SK-N-MC (cell line): ENCODE data around the gene PDZD4.

Experiments used
- EZH2 ChIP-seq: fragments of 200-600 bp; sonication (generic); IDR thresholded peaks from one replicate; pipeline ENCODE4 v1.6.1; 2017; ENCODE audit warnings: antibody characterized with exemption
- POLR2AphosphoS5 ChIP-seq: IDR thresholded peaks from 2 replicates; pipeline ENCODE4 v1.6.1; 2012; ENCODE audit warnings: mild to moderate bottlenecking, low read depth, low read length, borderline replicate concordance

DNA sequence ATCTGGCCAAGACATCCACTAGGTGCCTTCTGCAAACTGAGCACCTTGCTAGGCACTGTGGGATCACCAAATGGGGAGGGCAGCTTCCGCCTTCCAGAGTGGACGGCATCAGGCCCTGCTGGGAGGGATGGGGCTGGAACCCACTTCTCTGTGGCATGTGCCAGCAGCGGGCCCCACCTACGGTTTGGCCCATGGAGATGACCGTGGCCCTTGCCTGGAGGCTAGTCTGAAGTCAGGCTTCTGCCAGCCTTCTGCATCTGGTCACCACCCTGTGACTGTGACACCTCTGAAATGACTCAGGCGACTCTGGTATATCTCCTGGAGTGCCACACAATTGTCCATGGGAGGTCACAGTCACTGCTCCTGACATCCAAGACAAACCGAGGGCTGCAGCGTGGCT is 28.7 kb downstream of the PDZD4 start:
- TF ChIP-seq POLR2AphosphoS5 (no peak), EZH2 (no peak)
